ENCODE measurements around the gene CFAP221. TPM values are rescaled to one million over a fixed set of nuclear protein-coding genes. Genes with fewer than 3 reads are reported as not detected.

CFAP221 gene
- total RNA-seq, 1 experiment from 2014 or later: 0.20 TPM

DNA sequence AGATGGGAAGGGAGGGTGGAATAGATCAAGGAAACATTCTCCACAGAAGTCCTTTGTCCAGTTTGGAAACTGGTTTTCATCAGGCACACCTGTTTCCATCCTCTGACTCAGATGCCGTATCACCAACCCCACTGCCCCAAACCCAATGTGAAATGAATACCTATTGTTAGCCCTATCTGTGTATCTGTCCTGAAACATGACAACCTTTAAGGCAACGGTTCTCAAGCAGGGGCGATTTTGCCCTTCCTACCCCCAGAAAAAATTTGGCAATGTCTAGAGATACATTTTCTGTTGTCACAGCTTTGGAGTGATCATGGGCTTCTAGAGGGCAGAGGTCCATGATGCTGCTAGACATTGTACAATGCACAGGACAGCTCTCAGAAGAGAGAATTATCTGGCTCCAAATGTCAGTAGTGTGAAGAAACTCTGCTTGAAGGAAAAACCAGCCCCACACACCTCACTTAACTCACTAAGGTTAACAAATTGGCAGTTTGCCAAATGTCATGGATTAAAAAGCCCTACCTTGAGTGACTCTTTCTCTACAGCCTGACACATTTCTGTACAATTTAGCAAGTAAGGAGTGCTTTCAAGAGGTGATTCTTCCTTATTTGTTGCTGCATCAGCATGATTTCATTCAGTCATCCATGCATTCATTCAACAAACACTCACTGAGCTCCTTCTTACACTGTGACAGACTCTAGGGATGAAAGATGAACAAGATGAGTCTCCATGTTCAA, 23.4 kb upstream of the CFAP221 start:
- H4K5ac ChIP-seq (ENCODE audit: insufficient read length, low read depth, low read length): no peak overlapping the region
- TF ChIP-seq, protein P1, sequence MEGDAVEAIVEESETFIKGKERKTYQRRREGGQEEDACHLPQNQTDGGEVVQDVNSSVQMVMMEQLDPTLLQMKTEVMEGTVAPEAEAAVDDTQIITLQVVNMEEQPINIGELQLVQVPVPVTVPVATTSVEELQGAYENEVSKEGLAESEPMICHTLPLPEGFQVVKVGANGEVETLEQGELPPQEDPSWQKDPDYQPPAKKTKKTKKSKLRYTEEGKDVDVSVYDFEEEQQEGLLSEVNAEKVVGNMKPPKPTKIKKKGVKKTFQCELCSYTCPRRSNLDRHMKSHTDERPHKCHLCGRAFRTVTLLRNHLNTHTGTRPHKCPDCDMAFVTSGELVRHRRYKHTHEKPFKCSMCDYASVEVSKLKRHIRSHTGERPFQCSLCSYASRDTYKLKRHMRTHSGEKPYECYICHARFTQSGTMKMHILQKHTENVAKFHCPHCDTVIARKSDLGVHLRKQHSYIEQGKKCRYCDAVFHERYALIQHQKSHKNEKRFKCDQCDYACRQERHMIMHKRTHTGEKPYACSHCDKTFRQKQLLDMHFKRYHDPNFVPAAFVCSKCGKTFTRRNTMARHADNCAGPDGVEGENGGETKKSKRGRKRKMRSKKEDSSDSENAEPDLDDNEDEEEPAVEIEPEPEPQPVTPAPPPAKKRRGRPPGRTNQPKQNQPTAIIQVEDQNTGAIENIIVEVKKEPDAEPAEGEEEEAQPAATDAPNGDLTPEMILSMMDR (conservative IDR thresholded peaks at IDR 0.05): no peak
- Mint-ChIP-seq H3K4me3 (no peak overlapping the region), H3K27ac (no peak overlapping the region), H3K27me3 (ENCODE audit: low read depth) (peaks cover 71% of the 10 kb centered on the region), H3K36me3 (ENCODE audit: insufficient read depth in 1 of 3, low read depth in 3 of 3) (peaks cover 0 to 2% (median 0%) of the 10 kb centered on the region in 3 experiments; a peak in 2 of 7 replicates), H3K4me1 (peaks cover 21 to 28% of the 10 kb centered on the region in 2 experiments), H3K9me3 (peaks cover 0 to 4% of the 10 kb centered on the region in 2 experiments; a peak in 1 of 5 replicates)
- H3K27ac ChIP-seq (ENCODE audit: insufficient read length, low read depth, low read length): no peak overlapping the region
- H3K4me1 ChIP-seq (ENCODE audit: insufficient read depth, low read length): no peaks in the 10 kb centered on the region
- H3K79me2 ChIP-seq (ENCODE audit: insufficient read depth, low read length): no peaks in the 10 kb centered on the region
- H2BK12ac ChIP-seq (ENCODE audit: insufficient read length, low read depth, low read length): no peak overlapping the region
- no peak overlapping the region for H2BK5ac ChIP-seq (ENCODE audit: insufficient read length, low read length)
- H3K4me2 ChIP-seq (ENCODE audit: insufficient read depth, insufficient read length, low read length): no peak overlapping the region
- H3K23me2 ChIP-seq (ENCODE audit: insufficient read length, low read depth, low read length, poor library complexity, severe bottlenecking): peaks cover 8% of the 10 kb centered on the region
- H3T11ph ChIP-seq (ENCODE audit: low read length): no peak overlapping the region
- H2AK5ac ChIP-seq (ENCODE audit: insufficient read length, low read length): no peak overlapping the region
- WGBS (ENCODE audit: extremely low coverage, insufficient read length, low lambda C conversion rate): no CpG with 5 or more reads among the region's 3 CpGs
- no peak overlapping the region for H2BK120ac ChIP-seq (ENCODE audit: low read depth, low read length, poor library complexity, severe bottlenecking)
- no peaks in the 10 kb centered on the region for H4K20me1 ChIP-seq (ENCODE audit: control insufficient read depth, insufficient read depth, insufficient read length)
- H3K27me3 ChIP-seq (ENCODE audit: insufficient read depth, low read length): peaks cover 22% of the 10 kb centered on the region
- no peak overlapping the region for H3K23ac ChIP-seq (ENCODE audit: insufficient read length, low read depth, low read length)
- H2BK15ac ChIP-seq (ENCODE audit: low read depth, low read length): no peak overlapping the region
- no peaks in the 10 kb centered on the region for H3K79me1 ChIP-seq (ENCODE audit: insufficient read depth, low read depth, low read length, poor library complexity, severe bottlenecking)
- H4K91ac ChIP-seq (ENCODE audit: insufficient read length, low read depth, low read length): no peak overlapping the region
- DNase-seq: no peak
- H3K9me3 ChIP-seq (ENCODE audit: control insufficient read depth, low read depth, low read length): no peaks in the 10 kb centered on the region
- H3K4ac ChIP-seq (ENCODE audit: low read depth, low read length): no peak overlapping the region
- H2BK20ac ChIP-seq (ENCODE audit: low read depth, low read length, poor library complexity, severe bottlenecking): no peak overlapping the region
- H4K8ac ChIP-seq (replicated peaks; ENCODE audit: insufficient read length, low read depth, low read length): no peak overlapping the region
- H3K18ac ChIP-seq (ENCODE audit: insufficient read length, low read depth, low read length): no peak overlapping the region
- H3K56ac ChIP-seq (ENCODE audit: insufficient read length, low read depth, low read length): no peak overlapping the region
- H3K9ac ChIP-seq (ENCODE audit: extremely low read depth, insufficient read length, low read length): no peak overlapping the region
- no peak overlapping the region for H2AFZ ChIP-seq (ENCODE audit: low read length)
- no peak overlapping the region for H3K14ac ChIP-seq (ENCODE audit: insufficient read depth, low read length)

All from H9 (cell line).